Thyroid gland (tissue), 4 donors: Measurements from ENCODE around the gene PDXP. TPM values are rescaled to one million over a fixed set of nuclear protein-coding genes. Genes with fewer than 3 reads are reported as not detected.

Source experiments
- DNase-seq, 2 donors: peaks; one replicate each; pipeline ENCODE4 v3.0.0-alpha.2; 2019
- H3K27ac ChIP-seq, 3 donors: fragments of 200-600 bp; sonication (generic); 1 replicate in 2 of 3; 2 replicates in 1 of 3; pipeline ENCODE4 v1.5.1; 2016 to 2019; ENCODE audit warnings: mild to moderate bottlenecking in 1 of 3, moderate library complexity in 1 of 3
- H3K27me3 ChIP-seq: fragments of 200-600 bp; sonication (generic); one replicate; pipeline ENCODE4 v1.5.1; 2019
- H3K36me3 ChIP-seq, 2 donors: fragments of 200-600 bp; sonication (generic); one replicate each; pipeline ENCODE4 v1.5.1; 2016 to 2019
- H3K4me1 ChIP-seq, 2 donors: fragments of 200-600 bp; sonication (generic); one replicate each; pipeline ENCODE4 v1.5.1; 2017 to 2019
- H3K4me3 ChIP-seq, 3 donors: fragments of 200-600 bp; sonication (generic); replicated peaks in 1 of 3; 1 replicate in 2 of 3; 2 replicates in 1 of 3; pipeline ENCODE4 v1.5.1; 2016; ENCODE audit warnings: mild to moderate bottlenecking in 1 of 3
- H3K9me3 ChIP-seq: fragments of 200-600 bp; sonication (generic); one replicate; pipeline ENCODE4 v1.5.1; 2017
- POLR2A ChIP-seq, 2 donors: fragments of 450-650 bp; IDR thresholded peaks; one replicate each; pipeline ENCODE4 v1.6.1; 2017; ENCODE audit warnings: antibody characterized with exemption in 2 of 2, mild to moderate bottlenecking in 2 of 2, moderate library complexity in 1 of 2
- WGBS, 2 donors: methylation state at CpG; one replicate each; pipeline ENCODE4 v1.1.5; 2017; 5-methylcytosine and 5-hydroxymethylcytosine counted together
- intact Hi-C: fragments of 100-400 bp; cut with DNase I; formaldehyde crosslinking; loops from one replicate; pipeline ENCODE4 v1.15.1; 2023
- total RNA-seq, 4 donors: library from RNA; depleted of rRNA; stranded (reverse); fragments of >200 nt; gene quantifications; one replicate each; pipeline ENCODE4 v1.2.3, GENCODE V29; 2016
- TF ChIP-seq, protein P1 (sequence below), 6 experiments: fragments of 200-600 bp in 3 of 6; fragments of 450-650 bp in 3 of 6; sonication (generic) in 3 of 6; IDR thresholded peaks; one replicate each; pipeline ENCODE4 v1.5.1; 2016 to 2019; ENCODE audit warnings: antibody characterized with exemption in 6 of 6, mild to moderate bottlenecking in 2 of 6, inconsistent platforms in 1 of 6, moderate library complexity in 1 of 6

PDXP gene
- total RNA-seq, 4 donors from 2014 or later = 4.2 to 15.8 (median 12.3) TPM

GRCh38 chr22:37631448-37632173 lies 26.9 kb upstream of the PDXP start:
- H3K27me3 ChIP-seq = no peaks in the 10 kb centered on the region
- intact Hi-C loops = no loop called here
- H3K27ac ChIP-seq = peak overlapping the region in 2 of 3 donors; percentile 69 to 75
- peaks cover 0 to 32% of the 10 kb centered on the region in 2 donors for H3K4me1 ChIP-seq
- H3K36me3 ChIP-seq = peaks cover 16 to 17% of the 10 kb centered on the region in 2 donors
- no peaks in the 10 kb centered on the region for H3K9me3 ChIP-seq
- WGBS, 2 donors = 82 to 84% methylated on average over 14 to 16 of the region's 19 CpGs
- TF ChIP-seq POLR2A (IDR thresholded peaks at IDR 0.05) = no peak
- TF ChIP-seq, protein P1, sequence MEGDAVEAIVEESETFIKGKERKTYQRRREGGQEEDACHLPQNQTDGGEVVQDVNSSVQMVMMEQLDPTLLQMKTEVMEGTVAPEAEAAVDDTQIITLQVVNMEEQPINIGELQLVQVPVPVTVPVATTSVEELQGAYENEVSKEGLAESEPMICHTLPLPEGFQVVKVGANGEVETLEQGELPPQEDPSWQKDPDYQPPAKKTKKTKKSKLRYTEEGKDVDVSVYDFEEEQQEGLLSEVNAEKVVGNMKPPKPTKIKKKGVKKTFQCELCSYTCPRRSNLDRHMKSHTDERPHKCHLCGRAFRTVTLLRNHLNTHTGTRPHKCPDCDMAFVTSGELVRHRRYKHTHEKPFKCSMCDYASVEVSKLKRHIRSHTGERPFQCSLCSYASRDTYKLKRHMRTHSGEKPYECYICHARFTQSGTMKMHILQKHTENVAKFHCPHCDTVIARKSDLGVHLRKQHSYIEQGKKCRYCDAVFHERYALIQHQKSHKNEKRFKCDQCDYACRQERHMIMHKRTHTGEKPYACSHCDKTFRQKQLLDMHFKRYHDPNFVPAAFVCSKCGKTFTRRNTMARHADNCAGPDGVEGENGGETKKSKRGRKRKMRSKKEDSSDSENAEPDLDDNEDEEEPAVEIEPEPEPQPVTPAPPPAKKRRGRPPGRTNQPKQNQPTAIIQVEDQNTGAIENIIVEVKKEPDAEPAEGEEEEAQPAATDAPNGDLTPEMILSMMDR (IDR thresholded peaks at IDR 0.05) = no peak
- no peak overlapping the region for H3K4me3 ChIP-seq
- DNase-seq = no peak

GRCh38 chr22:37632174-37633088 lies 26.1 kb upstream of the PDXP start:
- H3K9me3 ChIP-seq = no peaks in the 10 kb centered on the region
- TF ChIP-seq, protein P1 (IDR thresholded peaks at IDR 0.05) = no peak
- TF ChIP-seq POLR2A (IDR thresholded peaks at IDR 0.05) = no peak
- peak overlapping the region in 2 of 3 donors; percentile 69 to 75 for H3K27ac ChIP-seq
- peaks cover 14 to 17% of the 10 kb centered on the region in 2 donors for H3K36me3 ChIP-seq
- 83% methylated on average over 11 to 13 of the region's 14 CpGs for WGBS, 2 donors
- intact Hi-C loops = no loop called here
- no peaks in the 10 kb centered on the region for H3K27me3 ChIP-seq
- no peak overlapping the region for H3K4me3 ChIP-seq
- peaks cover 0 to 26% of the 10 kb centered on the region in 2 donors for H3K4me1 ChIP-seq
- DNase-seq = no peak

DNA sequence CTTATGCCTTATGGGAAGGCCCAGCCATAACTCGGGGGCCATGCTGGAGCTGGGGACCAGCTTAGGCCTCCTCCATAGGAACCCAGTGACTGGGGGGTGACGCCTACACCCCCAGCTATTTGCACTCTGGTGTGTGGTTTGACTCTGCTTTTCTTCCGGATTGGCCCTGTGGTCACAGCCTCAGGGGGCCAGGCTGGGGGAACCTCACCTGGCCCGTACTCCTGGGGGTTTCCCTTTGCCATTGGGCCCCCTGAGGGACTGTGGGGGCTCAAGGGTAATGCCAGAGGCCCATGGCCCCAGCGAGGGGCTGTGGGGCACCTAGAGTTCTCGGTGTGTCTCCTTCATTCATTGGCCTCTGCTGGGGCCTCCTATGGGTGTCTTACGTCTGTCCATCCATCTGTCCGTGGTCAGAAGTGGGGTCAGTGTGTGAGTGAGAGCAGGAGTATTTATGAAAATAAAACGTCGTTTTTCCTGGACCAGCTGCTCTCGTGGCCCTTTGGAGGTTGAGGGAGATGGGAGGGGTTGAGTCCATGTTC lies 25.4 kb upstream of the PDXP start:
- DNase-seq = no peak
- H3K27ac ChIP-seq = peak overlapping the region; percentile 69 to 84 (median 75)
- peaks cover 14 to 17% of the 10 kb centered on the region in 2 donors for H3K36me3 ChIP-seq
- intact Hi-C loops = no loop called here
- H3K4me1 ChIP-seq = peaks cover 0 to 23% of the 10 kb centered on the region in 2 donors
- no peaks in the 10 kb centered on the region for H3K9me3 ChIP-seq
- TF ChIP-seq, protein P1 (IDR thresholded peaks at IDR 0.05) = no peak
- no peak for TF ChIP-seq POLR2A (IDR thresholded peaks at IDR 0.05)
- 58 to 62% methylated on average over 9 to 11 of the region's 11 CpGs for WGBS, 2 donors
- no peaks in the 10 kb centered on the region for H3K27me3 ChIP-seq
- H3K4me3 ChIP-seq = no peak overlapping the region

- DNase-seq = peak; percentile 76 to 84
- intact Hi-C loops = no loop called here
- H3K27ac ChIP-seq = peak overlapping the region; percentile 69 to 84 (median 75)
- TF ChIP-seq POLR2A (IDR thresholded peaks at IDR 0.05) = no peak
- TF ChIP-seq, protein P1 (IDR thresholded peaks at IDR 0.05) = no peak
- 24 to 30% methylated on average over 10 to 17 of the region's 24 CpGs for WGBS, 2 donors
- H3K4me3 ChIP-seq = no peak overlapping the region
- no peaks in the 10 kb centered on the region for H3K9me3 ChIP-seq
- peaks cover 14 to 15% of the 10 kb centered on the region in 2 donors for H3K36me3 ChIP-seq
- H3K27me3 ChIP-seq = no peaks in the 10 kb centered on the region
- H3K4me1 ChIP-seq = peaks cover 0 to 27% of the 10 kb centered on the region in 2 donors
These were observed 24.7 kb upstream of the PDXP start for GRCh38 chr22:37633625-37634416.
